Measurements from ENCODE around the gene CWF19L1. TPM values are rescaled to one million over a fixed set of nuclear protein-coding genes. Genes with fewer than 3 reads are reported as not detected.

The CWF19L1 gene
- 17.5 and 35.6 TPM in 2 replicates for total RNA-seq

GRCh38 chr10:100267239-100268104 lies at the start of gene CWF19L1:
TSS of gene CWF19L1 (minus strand) at chr10:100267638. CDS start at chr10:100267593, 45 bp downstream.

GRCh38 chr10:100286051-100287033 lies 18.9 kb upstream of the CWF19L1 start, which contains the start of gene BLOC1S2:
TSS of gene BLOC1S2 (minus strand) at chr10:100286680. CDS start at chr10:100286659, 21 bp downstream.

GRCh38 chr10:100185364-100186252 lies 81.8 kb downstream of the CWF19L1 start, which contains the start of gene ERLIN1:
TSS of gene ERLIN1 (minus strand) at chr10:100186029. CDS start at chr10:100185626, 403 bp downstream.

Small RNA genes lying within 50 kb of the gene (small RNA-seq; reads per million reads assigned to genes)
- gene RNU6-422P (ENCODE audit: low replicate concordance): not detected
- gene SNORA12 (ENCODE audit: low replicate concordance): 73.1 reads per million, percentile 98 among the genes with 10 or more reads in this experiment

Other genes with a start within 250 kb of the CWF19L1 start
- gene CPN1, start 185.8 kb downstream of the CWF19L1 start, total RNA-seq: not detected in 2 replicates
- 22.8 and 42.7 TPM in 2 replicates for gene ERLIN1, start 81.6 kb downstream of the CWF19L1 start, total RNA-seq
- gene CHUK, start 38.0 kb downstream of the CWF19L1 start, total RNA-seq: 19.7 and 39.7 TPM in 2 replicates
- gene BLOC1S2, start 19.0 kb upstream of the CWF19L1 start, total RNA-seq: 36.1 and 49.2 TPM in 2 replicates
- gene PKD2L1, start 62.6 kb upstream of the CWF19L1 start, total RNA-seq: not detected in 2 replicates
- 200 and 1,148 TPM in 2 replicates for gene SCD, start 79.6 kb upstream of the CWF19L1 start, total RNA-seq
- gene WNT8B, start 195.4 kb upstream of the CWF19L1 start, total RNA-seq: not detected in 2 replicates